MG63 (cell line): ENCODE data around the gene HECTD4. TPM values are rescaled to one million over a fixed set of nuclear protein-coding genes. Genes with fewer than 3 reads are reported as not detected.

ENCODE experiments used
- DNase-seq: peaks from one replicate; pipeline ENCODE4 v3.0.0-alpha.2; 2020
- H3K27me3 ChIP-seq: fragments of 250-450 bp; sonication (Bioruptor Pico); 2 replicates; pipeline ENCODE4 v1.5.1; 2020; ENCODE audit warnings: mild to moderate bottlenecking, moderate library complexity
- H3K36me3 ChIP-seq: fragments of 250-450 bp; sonication (Bioruptor Pico); 2 replicates; pipeline ENCODE4 v1.5.1; 2020; ENCODE audit warnings: mild to moderate bottlenecking, moderate library complexity
- H3K4me3 ChIP-seq: fragments of 250-450 bp; sonication (Bioruptor Pico); 2 replicates; pipeline ENCODE4 v1.5.1; 2020; ENCODE audit warnings: mild to moderate bottlenecking, moderate library complexity
- H3K9me3 ChIP-seq: fragments of 250-450 bp; sonication (Bioruptor Pico); 2 replicates; pipeline ENCODE4 v1.5.1; 2020; ENCODE audit warnings: mild to moderate bottlenecking, moderate library complexity
- total RNA-seq: library from RNA; depleted of rRNA; stranded (reverse); fragments of >200 nt; shearing (Covaris generic); gene quantifications from 2 replicates; pipeline ENCODE4 v1.2.3, GENCODE V29; 2014; ENCODE audit warnings: low replicate concordance

The HECTD4 gene
- total RNA-seq, 1 experiment from 2014 or later, result 8.0 TPM

- no peak for DNase-seq
Observed at GRCh38 chr12:112317481-112317880, 64.8 kb downstream of the HECTD4 start.

DNA sequence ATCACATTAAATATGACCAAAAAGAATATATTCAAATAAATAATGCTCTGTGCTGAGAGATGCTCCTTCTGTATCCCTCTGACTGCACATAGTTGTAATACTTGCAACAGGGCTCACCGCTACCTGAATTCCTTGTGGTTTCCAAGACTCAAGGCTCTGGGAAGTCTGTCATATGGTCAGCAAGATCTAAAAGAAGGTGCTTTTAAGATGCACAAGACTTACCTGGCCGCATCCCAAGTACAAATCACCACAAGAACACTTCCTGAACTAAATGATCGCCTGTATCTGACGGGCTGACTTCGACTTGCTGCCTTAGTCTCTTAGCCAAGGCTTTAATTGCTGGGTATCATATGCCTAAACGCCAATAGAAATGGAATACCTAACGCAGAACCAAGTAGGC, 67.2 kb downstream of the HECTD4 start:
- DNase-seq, result no peak

More at GRCh38 chr12:112317481-112317880, 64.8 kb downstream of the HECTD4 start:
- Histone ChIP-seq H3K4me3 (no peak overlapping the region), H3K36me3 (peaks cover 8% of the 10 kb centered on the region), H3K9me3 (no peaks in the 10 kb centered on the region), H3K27me3 (no peaks in the 10 kb centered on the region)

GRCh38 chr12:112309797-112310196, 72.4 kb downstream of the HECTD4 start:
- Histone ChIP-seq H3K27me3 (no peaks in the 10 kb centered on the region), H3K9me3 (no peaks in the 10 kb centered on the region), H3K36me3 (peaks cover 2% of the 10 kb centered on the region), H3K4me3 (no peak overlapping the region)
- no peak for DNase-seq

More for the DNA sequence above, 67.2 kb downstream of the HECTD4 start:
- no peak overlapping the region for H3K4me3 ChIP-seq
- peaks cover 8% of the 10 kb centered on the region for H3K36me3 ChIP-seq
- H3K9me3 ChIP-seq, result no peaks in the 10 kb centered on the region
- no peaks in the 10 kb centered on the region for H3K27me3 ChIP-seq

DNA sequence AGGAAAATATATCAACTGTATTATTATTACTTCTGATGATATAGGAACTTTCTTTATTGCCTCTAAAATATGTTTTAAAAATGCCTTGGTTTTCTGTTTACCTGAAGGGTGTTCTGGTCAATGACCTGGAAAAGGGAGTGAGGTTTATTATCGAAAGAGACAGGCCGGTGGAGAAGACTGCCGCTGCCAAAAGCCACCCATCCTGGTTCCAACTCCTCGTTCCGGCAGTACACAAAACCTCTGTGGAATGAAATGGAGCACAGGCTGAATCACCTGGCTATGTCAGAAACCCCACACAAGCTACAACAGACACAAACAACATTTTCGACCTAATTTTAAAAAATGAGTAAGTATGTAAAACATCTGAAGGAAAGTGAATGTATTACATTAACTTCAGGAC, 73.6 kb downstream of the HECTD4 start:
- Histone ChIP-seq H3K9me3 (no peaks in the 10 kb centered on the region), H3K4me3 (no peak overlapping the region), H3K27me3 (no peaks in the 10 kb centered on the region), H3K36me3 (peaks cover 2% of the 10 kb centered on the region)
- DNase-seq, result no peak

DNA sequence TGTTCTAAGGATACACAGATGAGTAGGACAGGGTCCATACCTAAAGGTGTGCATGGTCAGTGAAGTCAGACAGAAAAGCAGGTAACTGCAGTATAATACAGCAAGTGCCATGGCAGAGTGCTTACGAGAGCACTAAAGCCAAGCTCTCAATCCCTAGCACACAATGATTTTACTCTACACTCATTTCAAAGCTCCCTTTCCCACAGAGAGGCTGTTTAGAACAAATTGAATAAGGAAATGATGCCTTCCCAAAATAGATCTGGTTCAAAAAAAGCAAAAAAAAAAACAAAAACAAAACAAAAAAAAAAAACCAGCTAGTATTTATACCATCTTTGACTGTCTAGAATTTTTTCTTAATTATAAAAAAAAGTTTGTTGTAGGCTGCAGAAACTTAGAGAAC, 74.1 kb downstream of the HECTD4 start:
- no peak for DNase-seq
- peaks cover 2% of the 10 kb centered on the region; the same call in 1 of the 2 replicates for H3K36me3 ChIP-seq
- no peaks in the 10 kb centered on the region for H3K27me3 ChIP-seq
- no peaks in the 10 kb centered on the region for H3K9me3 ChIP-seq
- H3K4me3 ChIP-seq, result no peak overlapping the region

DNA sequence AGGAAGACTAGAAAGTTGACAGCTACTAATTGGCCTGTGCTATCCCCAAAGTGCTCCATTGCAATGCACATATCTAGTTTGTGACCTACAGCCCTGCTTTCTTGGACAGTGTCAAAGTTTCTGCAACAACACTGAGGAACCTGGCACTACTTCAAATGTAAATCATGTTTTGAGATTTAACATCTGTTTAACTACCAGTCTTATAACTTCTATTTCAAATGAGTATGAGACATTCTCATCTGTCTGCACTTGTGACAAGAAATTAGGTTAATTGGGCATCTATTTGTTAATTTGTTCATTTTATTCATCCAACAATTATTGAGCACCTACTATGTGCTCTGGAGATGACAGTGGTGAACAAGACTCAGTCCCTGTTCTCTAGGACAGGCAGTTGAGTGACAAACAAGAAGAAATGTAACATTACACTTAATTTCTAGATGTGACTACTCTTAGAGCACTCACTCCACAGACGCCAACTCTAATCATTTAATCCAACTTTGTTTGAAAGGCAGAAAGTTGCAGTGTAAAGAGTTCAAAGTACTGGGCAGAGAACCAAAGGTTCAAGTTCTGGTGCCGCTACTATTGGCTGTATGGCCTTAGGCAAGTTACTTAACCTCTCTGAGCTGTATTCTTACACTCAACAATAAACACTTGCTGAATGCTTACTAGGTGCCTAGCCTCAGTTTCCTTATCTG, 74.8 kb downstream of the HECTD4 start:
- no peak overlapping the region for H3K4me3 ChIP-seq
- H3K36me3 ChIP-seq, result no peaks in the 10 kb centered on the region; the same call in 1 of the 2 replicates
- no peaks in the 10 kb centered on the region for H3K27me3 ChIP-seq
- DNase-seq, result no peak
- no peaks in the 10 kb centered on the region for H3K9me3 ChIP-seq

GRCh38 chr12:112305951-112306350, 76.3 kb downstream of the HECTD4 start:
- H3K4me3 ChIP-seq, result no peak overlapping the region
- no peak for DNase-seq
- no peaks in the 10 kb centered on the region; the same call in 1 of the 2 replicates for H3K36me3 ChIP-seq
- H3K27me3 ChIP-seq, result no peaks in the 10 kb centered on the region
- no peaks in the 10 kb centered on the region for H3K9me3 ChIP-seq

DNA sequence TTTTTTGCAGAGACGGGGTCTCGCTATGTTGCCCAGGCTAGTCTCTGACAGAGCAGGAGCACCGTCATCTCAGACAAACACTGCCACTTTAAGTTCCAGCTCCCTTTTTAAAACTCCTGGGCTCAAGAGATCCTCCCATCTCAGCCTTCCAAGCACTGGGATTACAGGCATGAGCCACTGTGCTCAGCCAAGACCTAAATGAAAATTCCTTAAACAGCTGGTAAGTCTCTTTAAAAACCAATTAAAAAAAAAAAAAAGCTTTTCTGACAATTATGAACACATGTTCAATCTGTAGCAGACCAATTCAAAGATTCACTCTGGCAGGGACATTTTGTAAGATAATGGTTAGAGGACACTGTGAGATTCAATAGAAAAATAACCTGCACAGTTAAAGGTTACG, 77.8 kb downstream of the HECTD4 start:
- H3K4me3 ChIP-seq, result no peak overlapping the region
- DNase-seq, result no peak
- no peaks in the 10 kb centered on the region for H3K9me3 ChIP-seq
- no peaks in the 10 kb centered on the region; the same call in 1 of the 2 replicates for H3K36me3 ChIP-seq
- H3K27me3 ChIP-seq, result no peaks in the 10 kb centered on the region

GRCh38 chr12:112303799-112304198, 78.4 kb downstream of the HECTD4 start:
- no peak for DNase-seq
- H3K9me3 ChIP-seq, result no peaks in the 10 kb centered on the region
- no peak overlapping the region for H3K4me3 ChIP-seq
- no peaks in the 10 kb centered on the region; the same call in 1 of the 2 replicates for H3K36me3 ChIP-seq
- no peaks in the 10 kb centered on the region for H3K27me3 ChIP-seq

- DNase-seq, result peak; percentile 16
- no peak overlapping the region for H3K4me3 ChIP-seq
- no peaks in the 10 kb centered on the region for H3K27me3 ChIP-seq
- no peaks in the 10 kb centered on the region for H3K9me3 ChIP-seq
- no peaks in the 10 kb centered on the region; the same call in 1 of the 2 replicates for H3K36me3 ChIP-seq
Observed at GRCh38 chr12:112303004-112303403, 79.2 kb downstream of the HECTD4 start.

- no peak overlapping the region for H3K4me3 ChIP-seq
- H3K9me3 ChIP-seq, result no peaks in the 10 kb centered on the region
- no peak for DNase-seq
- no peaks in the 10 kb centered on the region for H3K27me3 ChIP-seq
- no peaks in the 10 kb centered on the region; the same call in 1 of the 2 replicates for H3K36me3 ChIP-seq
Observed at GRCh38 chr12:112299704-112300103, 82.5 kb downstream of the HECTD4 start.

- DNase-seq, result no peak
Observed at GRCh38 chr12:112297188-112297587, 85.0 kb downstream of the HECTD4 start.

GRCh38 chr12:112296183-112296582, 86.0 kb downstream of the HECTD4 start:
- H3K27me3 ChIP-seq, result no peaks in the 10 kb centered on the region
- no peak for DNase-seq
- no peak overlapping the region for H3K4me3 ChIP-seq
- H3K9me3 ChIP-seq, result no peaks in the 10 kb centered on the region
- no peaks in the 10 kb centered on the region for H3K36me3 ChIP-seq

More at GRCh38 chr12:112297188-112297587, 85.0 kb downstream of the HECTD4 start:
- Histone ChIP-seq H3K9me3 (no peaks in the 10 kb centered on the region), H3K27me3 (no peaks in the 10 kb centered on the region), H3K4me3 (no peak overlapping the region), H3K36me3 (no peaks in the 10 kb centered on the region)

DNA sequence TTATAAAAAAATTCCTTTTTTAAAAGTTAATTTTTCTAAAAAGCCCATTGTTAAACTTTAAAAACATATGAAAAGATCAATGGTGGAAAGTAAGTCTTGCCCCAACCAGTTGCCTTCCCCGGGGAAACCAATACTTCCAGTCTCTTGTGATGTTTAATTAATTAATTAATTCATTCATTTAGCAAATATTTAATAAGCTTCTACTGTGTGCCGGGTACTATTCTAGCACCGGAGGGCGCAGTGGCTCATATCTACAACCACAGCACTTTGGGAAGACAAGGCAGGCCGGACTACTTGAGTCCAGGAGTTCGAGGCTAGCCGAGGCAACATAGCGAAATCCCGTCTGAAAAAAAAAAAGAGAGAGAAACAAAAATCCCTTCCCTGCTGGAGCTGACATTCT, 87.4 kb downstream of the HECTD4 start:
- Histone ChIP-seq H3K27me3 (no peaks in the 10 kb centered on the region), H3K36me3 (no peaks in the 10 kb centered on the region), H3K4me3 (no peak overlapping the region), H3K9me3 (no peaks in the 10 kb centered on the region)
- no peak for DNase-seq

DNA sequence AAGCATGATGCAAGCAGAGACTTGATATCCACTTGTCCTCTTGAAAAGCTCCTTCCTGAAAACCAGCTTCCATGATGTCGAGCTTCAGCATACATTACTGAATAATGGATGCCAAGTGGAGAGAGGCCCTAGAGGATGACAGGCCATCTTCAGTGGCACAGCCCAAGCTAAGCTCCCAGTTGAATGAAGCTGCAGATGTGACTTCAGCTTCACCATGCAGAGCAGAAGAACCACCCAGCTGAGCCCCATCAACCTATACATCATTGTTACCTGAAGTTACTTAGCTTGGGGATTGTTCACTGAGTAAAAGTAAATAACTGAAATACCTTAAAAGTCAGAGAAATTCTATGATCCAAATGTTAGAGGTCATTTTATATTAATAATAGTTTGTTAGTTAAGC, 93.6 kb downstream of the HECTD4 start:
- no peak overlapping the region for H3K4me3 ChIP-seq
- no peaks in the 10 kb centered on the region; the same call in 1 of the 2 replicates for H3K9me3 ChIP-seq
- H3K27me3 ChIP-seq, result no peaks in the 10 kb centered on the region
- no peak for DNase-seq
- H3K36me3 ChIP-seq, result no peaks in the 10 kb centered on the region

DNA sequence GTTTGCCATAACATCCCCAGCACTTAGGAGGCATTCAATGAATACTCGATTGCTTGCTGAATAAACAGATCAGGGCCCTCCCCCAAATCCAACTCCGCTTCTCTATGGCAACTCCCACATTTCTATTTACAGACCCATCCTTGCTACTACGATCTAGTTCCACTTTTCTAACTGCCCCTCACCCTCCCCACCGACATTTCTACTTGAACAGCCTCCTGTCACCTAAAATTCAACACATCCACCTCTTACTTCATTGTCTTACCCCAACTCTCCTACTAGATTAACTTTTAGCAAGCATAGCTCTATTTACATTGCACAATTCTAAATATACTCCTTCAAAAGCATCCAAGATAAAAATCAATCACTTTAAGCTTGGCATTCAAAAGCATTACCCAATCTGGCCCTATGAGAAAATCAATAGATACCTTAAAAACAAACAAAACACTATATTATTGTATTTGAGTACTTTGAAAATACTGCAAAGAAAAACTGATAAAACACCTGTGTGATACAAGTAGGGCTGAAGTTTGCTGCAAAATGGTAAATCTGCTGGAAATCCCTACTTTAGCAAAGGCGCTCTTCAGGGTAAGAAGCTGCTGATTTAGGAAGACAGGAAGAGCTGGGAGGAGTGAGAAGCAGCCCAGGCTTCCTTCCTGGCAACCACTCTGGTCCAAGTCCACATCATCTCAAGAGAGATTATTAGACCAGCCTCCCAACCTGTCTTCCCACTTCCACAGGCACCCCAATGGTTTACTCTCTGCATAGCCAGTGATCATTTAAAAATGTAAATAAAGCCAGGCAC, 96.4 kb downstream of the HECTD4 start:
- H3K27me3 ChIP-seq, result no peaks in the 10 kb centered on the region

GRCh38 chr12:112283546-112283945, 98.7 kb downstream of the HECTD4 start:
- peaks cover 2% of the 10 kb centered on the region; the same call in 1 of the 2 replicates for H3K36me3 ChIP-seq
- DNase-seq, result no peak
- no peaks in the 10 kb centered on the region for H3K27me3 ChIP-seq
- no peaks in the 10 kb centered on the region for H3K9me3 ChIP-seq
- no peak overlapping the region for H3K4me3 ChIP-seq

More for the DNA sequence above, 96.4 kb downstream of the HECTD4 start:
- Histone ChIP-seq H3K4me3 (no peak overlapping the region), H3K9me3 (no peaks in the 10 kb centered on the region; the same call in 1 of the 2 replicates), H3K36me3 (no peaks in the 10 kb centered on the region; the same call in 1 of the 2 replicates)
- DNase-seq, result no peak
